ENCODE data around the gene ZNF878. TPM values are rescaled to one million over a fixed set of nuclear protein-coding genes. Genes with fewer than 3 reads are reported as not detected.

The ZNF878 gene
- total and polyA plus RNA-seq, 9 of the 15 experiments (the other 6 are each of a cell fraction or from before 2014, with no cell fraction given): 0.30 to 1.4 (median 0.50) TPM

- POLR2A ChIA-PET: no interaction called here
- in situ Hi-C loops (cut with MboI): no loop called here
- no peaks in the 10 kb centered on the region for H3K9me1 ChIP-seq (ENCODE audit: control insufficient read depth, insufficient read depth, low read length)
- no TSS peak for BruUV-seq (replicated peaks)
- 26% methylated on average over 9 of the region's 9 CpGs for WGBS (ENCODE audit: insufficient coverage, low coverage, missing lambda C conversion rate)
- no peak for FAIRE-seq
- intact Hi-C loops (cut with micrococcal nuclease): no loop called here
- TF ChIP-seq CC2D1A (IDR thresholded peaks at IDR 0.05) (no peak), SP1 (CRISPR knock-in tag; IDR thresholded peaks at IDR 0.05) (no peak), ATF3 (IDR thresholded peaks at IDR 0.05) (peak; percentile 44), ATF3 (CRISPR knock-in tag; conservative IDR thresholded peaks at IDR 0.05) (no peak), NFE2 (IDR thresholded peaks at IDR 0.05; ENCODE audit: low read depth) (no peak)
- CTCF ChIA-PET (ENCODE audit: low intra/inter-chr PET ratio): no interaction called here
- no peak overlapping the region for H3K27ac ChIP-seq (ENCODE audit: extremely low read depth, low read depth, low read length)
- no peak overlapping the region for H3K4me3 ChIP-seq
- no peaks in the 10 kb centered on the region for H3K9me3 ChIP-seq (replicated peaks; ENCODE audit: control insufficient read depth, insufficient read depth, low read depth, low read length)
- H3K27me3 ChIP-seq (ENCODE audit: control insufficient read depth in 2 of 2, insufficient read depth in 2 of 2, low read length in 2 of 2): no peaks in the 10 kb centered on the region
- no peak overlapping the region for H3K9ac ChIP-seq (ENCODE audit: insufficient read depth in 1 of 2, low read depth in 2 of 2, low read length in 2 of 2)
- ATAC-seq: no peak
- H3K79me2 ChIP-seq (ENCODE audit: control insufficient read depth, insufficient read depth, low read length): no peaks in the 10 kb centered on the region
- H3K4me1 ChIP-seq (replicated peaks in 1 of 2; ENCODE audit: control insufficient read depth in 2 of 2, insufficient read depth in 2 of 2, low read length in 2 of 2): no peaks in the 10 kb centered on the region; a peak in 2 of 5 replicates
- 0 out of 3 replicates have a peak, but pooled peaks cover 3% of the 10 kb centered on the region for H3K36me3 ChIP-seq (ENCODE audit: control insufficient read depth, insufficient read depth, low read length)
- no peaks in the 10 kb centered on the region for H4K20me1 ChIP-seq (replicated peaks; ENCODE audit: control insufficient read depth, insufficient read depth, low read length)
- H2AFZ ChIP-seq (ENCODE audit: low read depth, low read length): no peak overlapping the region
- H3K4me2 ChIP-seq (ENCODE audit: insufficient read depth, low read length): no peak overlapping the region
- DNase-seq (ENCODE audit: extremely low read depth in 1 of 4, low spot score in 3 of 4): no peak
Measured at GRCh38 chr19:12000152-12000981, 52.4 kb downstream of the ZNF878 start.

Data from K562 (cell line).